SH-SY5Y (cell line): ENCODE measurements around the gene UBE2D4.

ENCODE experiments used
- GATA2 ChIP-seq: IDR thresholded peaks from 2 replicates; pipeline ENCODE4 v1.6.1; 2011; ENCODE audit warnings: mild to moderate bottlenecking, low read depth, low read length
- GATA3 ChIP-seq: IDR thresholded peaks from 2 replicates; pipeline ENCODE4 v1.6.1; 2011; ENCODE audit warnings: low read depth, mild to moderate bottlenecking, low read length, moderate library complexity

DNA sequence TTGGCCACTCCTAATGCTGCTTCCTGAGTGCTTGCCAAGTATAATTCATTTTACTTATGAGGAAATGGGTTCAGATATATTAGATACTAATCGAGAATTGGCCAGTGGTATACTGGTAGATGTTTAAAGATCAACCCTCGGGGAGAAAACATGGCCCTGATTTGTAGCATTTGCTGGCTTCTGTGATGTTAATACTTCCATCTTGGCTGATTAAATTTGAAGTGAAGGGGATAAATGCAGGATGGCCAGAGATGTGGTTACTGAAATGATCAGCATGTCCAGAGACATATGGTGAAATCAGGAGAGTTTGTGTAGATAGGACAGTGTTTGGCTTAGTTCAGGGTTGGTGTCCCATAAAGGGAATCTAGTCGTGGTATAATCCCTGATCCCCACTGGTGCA, 11.2 kb downstream of the UBE2D4 start:
- peak; percentile 87 for TF ChIP-seq GATA2
- TF ChIP-seq GATA3, result peak; percentile 94
